K562 (cell line): ENCODE measurements around the gene LAX1. TPM values are rescaled to one million over a fixed set of nuclear protein-coding genes. Genes with fewer than 3 reads are reported as not detected.
A peak's percentile ranks its signal among the peaks of the same experiment; 100 is the strongest.

Source experiments
- NFXL1 ChIP-seq: fragments of 450-650 bp; formaldehyde crosslinking; IDR thresholded peaks from 2 replicates; pipeline ENCODE4 v1.4.0; 2021; ENCODE audit warnings: mild to moderate bottlenecking
- PBX2 ChIP-seq, 2 experiments: IDR thresholded peaks in 1 of 2; conservative IDR thresholded peaks in 1 of 2; 2 replicates each; pipeline ENCODE4 v1.6.1; 2016; ENCODE audit warnings: low read depth in 2 of 2, mild to moderate bottlenecking in 1 of 2, missing compliant biosample characterization in 1 of 2, missing genetic modification characterization in 1 of 2, moderate library complexity in 1 of 2
- USF2 ChIP-seq: sonication (generic); formaldehyde crosslinking; IDR thresholded peaks from 2 replicates; pipeline ENCODE4 v1.5.0; 2020; ENCODE audit warnings: missing genetic modification reagents
- polyA plus RNA-seq, 8 experiments: library from polyadenylated mRNA; depleted of rRNA in 4 of 8; stranded (reverse) in 5 of 8; unstranded in 3 of 8; fragments of >200 nt; fragmentation: Nextera tagmentation in 2 of 8; fragmentation: Illumina TruSeq in 1 of 8; extraction: Ambion mirVana in 2 of 8; extraction: Trizol in 1 of 8; gene quantifications; 2 replicates each; pipeline versions ENCODE4 v1.2.1 to v1.2.3, GENCODE V29; 2011 to 2014; ENCODE audit warnings: inconsistent platforms in 1 of 8, missing spikeins in 1 of 8
- total RNA-seq, 7 experiments: library from RNA; depleted of rRNA in 6 of 7; stranded (reverse); fragments of >200 nt in 6 of 7; fragmentation: Illumina TruSeq in 2 of 7; extraction: Trizol in 2 of 7; gene quantifications; 2 replicates each; pipeline versions ENCODE4 v1.2.1 to v1.2.3, GENCODE V29; 2011 to 2021; ENCODE audit warnings: low replicate concordance in 1 of 7
- TF ChIP-seq, protein P1 (sequence below): sonication (generic); formaldehyde crosslinking; IDR thresholded peaks from 2 replicates; pipeline ENCODE4 v1.8.1; 2023; ENCODE audit warnings: mild to moderate bottlenecking, missing genetic modification reagents
- TF ChIP-seq, protein P2 (sequence below): fragments of 450-650 bp; IDR thresholded peaks from one replicate; pipeline ENCODE4 v1.6.1; 2018; ENCODE audit warnings: mild to moderate bottlenecking, moderate library complexity; ENCODE audit not compliant: partially characterized antibody

Gene LAX1
- total and polyA plus RNA-seq, 9 of the 15 experiments (the other 6 are each of a cell fraction or from before 2014, with no cell fraction given): not detected

DNA sequence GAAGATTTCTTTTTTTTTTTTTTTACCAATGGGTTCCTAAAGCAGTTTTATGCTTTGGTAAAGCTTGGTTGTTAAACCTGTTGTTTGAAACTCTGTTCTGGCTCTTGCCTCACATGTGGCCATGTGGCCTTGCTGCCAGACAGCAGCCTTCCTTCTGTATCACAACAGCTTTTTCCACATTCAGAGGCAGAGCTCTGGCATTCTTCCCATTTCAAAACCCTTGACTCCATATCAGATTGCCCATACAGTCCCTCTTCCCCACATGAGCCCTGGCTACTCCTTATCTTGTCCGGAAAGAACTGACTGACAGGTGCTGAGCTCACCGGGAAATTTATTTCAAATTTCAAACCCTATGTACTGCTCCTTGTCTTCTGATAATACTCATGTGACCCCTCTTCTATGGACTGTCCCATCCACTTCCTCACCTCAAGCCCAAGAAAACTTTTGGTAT, 38.5 kb upstream of the LAX1 start (continued):
- TF ChIP-seq, protein P1, sequence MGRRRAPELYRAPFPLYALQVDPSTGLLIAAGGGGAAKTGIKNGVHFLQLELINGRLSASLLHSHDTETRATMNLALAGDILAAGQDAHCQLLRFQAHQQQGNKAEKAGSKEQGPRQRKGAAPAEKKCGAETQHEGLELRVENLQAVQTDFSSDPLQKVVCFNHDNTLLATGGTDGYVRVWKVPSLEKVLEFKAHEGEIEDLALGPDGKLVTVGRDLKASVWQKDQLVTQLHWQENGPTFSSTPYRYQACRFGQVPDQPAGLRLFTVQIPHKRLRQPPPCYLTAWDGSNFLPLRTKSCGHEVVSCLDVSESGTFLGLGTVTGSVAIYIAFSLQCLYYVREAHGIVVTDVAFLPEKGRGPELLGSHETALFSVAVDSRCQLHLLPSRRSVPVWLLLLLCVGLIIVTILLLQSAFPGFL (CRISPR knock-in tag): no peak
- peak; percentile 77 for TF ChIP-seq PBX2 (CRISPR knock-in tag; IDR thresholded peaks at IDR 0.05; ENCODE audit: low read depth)
- peak; percentile 96 for TF ChIP-seq PBX2 (tag; conservative IDR thresholded peaks at IDR 0.05; ENCODE audit: low read depth)
- TF ChIP-seq, protein P2, sequence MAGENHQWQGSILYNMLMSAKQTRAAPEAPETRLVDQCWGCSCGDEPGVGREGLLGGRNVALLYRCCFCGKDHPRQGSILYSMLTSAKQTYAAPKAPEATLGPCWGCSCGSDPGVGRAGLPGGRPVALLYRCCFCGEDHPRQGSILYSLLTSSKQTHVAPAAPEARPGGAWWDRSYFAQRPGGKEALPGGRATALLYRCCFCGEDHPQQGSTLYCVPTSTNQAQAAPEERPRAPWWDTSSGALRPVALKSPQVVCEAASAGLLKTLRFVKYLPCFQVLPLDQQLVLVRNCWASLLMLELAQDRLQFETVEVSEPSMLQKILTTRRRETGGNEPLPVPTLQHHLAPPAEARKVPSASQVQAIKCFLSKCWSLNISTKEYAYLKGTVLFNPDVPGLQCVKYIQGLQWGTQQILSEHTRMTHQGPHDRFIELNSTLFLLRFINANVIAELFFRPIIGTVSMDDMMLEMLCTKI: no peak
- no peak for TF ChIP-seq NFXL1 (CRISPR knock-in tag)
- TF ChIP-seq USF2 (CRISPR knock-in tag): peak; percentile 24
- TF ChIP-seq, all 486 proteins: peak for 138
